HG03025 (cell line): Measurements from ENCODE around the gene CCHCR1.

Experiments
- ATAC-seq: cut with Tn5 transposase; IDR thresholded peaks from one replicate; pipeline ENCODE4 v1.9.1; 2021; ENCODE audit warnings: mild to moderate bottlenecking, moderate library complexity; ENCODE audit not compliant: unreplicated experiment, low FRiP score

Gene CCHCR1

DNA sequence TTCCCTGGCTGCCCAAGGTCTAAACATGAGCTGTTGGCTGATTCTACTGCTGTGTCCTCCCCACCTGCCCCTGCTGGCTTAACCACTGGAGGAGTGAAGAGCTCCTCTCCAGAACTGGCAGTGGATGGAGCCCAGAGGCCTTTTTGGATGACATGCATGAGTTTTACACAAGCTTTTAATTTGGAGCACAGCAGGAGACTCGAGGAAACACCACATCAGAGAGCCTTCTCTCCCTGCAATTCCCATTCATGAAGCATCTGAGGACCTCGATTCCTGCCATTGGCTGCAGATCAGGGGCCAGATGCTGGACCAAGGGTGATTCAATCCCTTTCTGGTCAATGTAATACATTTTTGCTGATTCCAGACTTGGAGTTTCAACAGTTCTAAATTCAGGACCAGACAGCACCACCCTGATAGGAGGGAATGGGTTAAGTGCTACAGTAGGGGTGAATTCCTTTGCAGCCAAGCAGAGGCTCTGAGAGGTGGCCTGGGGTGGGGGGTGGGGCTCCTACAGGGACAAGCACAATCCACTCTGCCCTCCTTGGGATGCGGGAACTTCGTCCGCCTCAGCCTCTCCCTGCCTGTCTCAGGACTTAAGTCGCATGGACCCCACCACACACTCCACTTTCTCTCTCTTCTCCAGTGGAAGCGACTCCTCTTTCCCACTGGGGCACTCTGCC is 43.6 kb downstream of the CCHCR1 start:
- ATAC-seq, result no peak

DNA sequence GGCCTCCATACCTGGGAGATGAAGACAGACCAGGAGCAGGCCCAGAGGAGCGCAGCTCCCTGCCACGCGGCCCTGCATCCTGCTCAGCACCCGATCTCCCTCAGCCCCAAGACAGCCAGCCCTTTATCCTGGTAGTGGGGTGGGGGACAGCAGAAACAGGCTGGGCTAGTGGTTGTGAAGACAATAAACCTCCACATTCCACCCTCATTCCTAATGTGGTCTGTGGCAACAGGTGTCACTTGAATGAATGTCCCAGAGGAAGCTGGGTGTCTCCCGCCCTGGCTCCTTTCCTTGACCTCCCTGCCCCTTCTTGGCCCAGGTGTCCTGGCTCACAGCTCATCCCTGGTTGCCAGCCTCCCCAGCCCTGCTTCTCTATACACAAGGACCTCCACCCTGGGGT is 45.1 kb downstream of the CCHCR1 start, which contains the start of gene C6orf15:
C6orf15 (minus strand) TSS at position 98 of the 400 bp plus-strand sequence; CDS start at position 78, 20 bp downstream.
- ATAC-seq, result no peak

DNA sequence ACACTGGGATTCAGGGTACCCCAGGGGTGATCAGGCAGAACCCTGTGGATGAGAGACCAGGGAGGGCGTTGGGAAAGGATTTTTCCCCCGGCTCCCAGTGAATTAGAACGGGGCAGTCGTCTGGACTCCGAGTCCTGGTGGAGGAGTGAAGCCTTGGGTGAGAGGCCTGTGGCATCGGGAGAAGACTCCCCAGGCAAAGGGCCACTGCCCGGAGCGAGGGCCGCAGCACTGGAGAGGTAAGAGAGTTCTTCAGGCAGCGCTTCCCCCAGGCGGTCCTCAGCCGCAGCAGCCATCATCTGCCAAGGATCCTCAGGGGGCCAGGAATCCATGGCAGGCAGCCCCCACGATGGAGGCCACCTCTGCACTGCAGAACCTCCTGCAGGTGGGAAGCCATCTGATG is 45.9 kb downstream of the CCHCR1 start:
- no peak for ATAC-seq

DNA sequence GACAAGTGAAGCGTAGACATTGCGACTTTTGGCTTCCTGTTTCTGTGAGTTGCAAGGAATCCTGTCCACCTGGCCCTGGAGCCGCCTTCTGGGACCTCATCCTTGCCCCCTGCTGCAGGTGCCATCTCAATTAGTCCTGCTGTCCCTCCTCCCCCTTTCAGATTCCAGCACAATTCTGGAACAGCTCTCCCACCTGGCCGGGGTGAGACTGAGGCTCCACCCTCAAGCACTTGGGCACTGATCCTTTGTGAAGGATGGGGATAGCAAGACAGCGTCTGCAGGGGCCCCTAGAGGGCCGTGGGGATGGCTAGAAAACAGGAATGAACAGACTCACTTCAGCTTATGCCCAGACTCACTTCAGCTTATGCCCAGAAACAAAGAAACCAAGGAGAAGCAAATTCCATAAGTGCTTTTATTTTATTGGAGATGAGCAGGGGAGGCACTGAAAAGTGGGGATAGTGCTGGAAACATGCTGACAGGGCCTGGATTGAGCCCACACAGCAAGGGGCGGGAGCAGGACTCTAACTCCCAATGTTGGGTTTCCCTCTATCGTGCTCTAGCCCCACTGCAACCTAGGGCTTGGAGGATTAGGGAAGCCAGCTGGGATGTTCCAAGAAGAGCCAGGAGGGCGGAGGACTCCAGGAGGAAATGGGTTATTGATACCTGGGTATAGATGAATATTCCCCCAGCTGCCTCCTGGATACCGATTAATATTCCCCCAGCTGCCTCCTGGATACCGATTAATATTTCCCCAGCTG is 46.6 kb downstream of the CCHCR1 start:
- ATAC-seq, result no peak

DNA sequence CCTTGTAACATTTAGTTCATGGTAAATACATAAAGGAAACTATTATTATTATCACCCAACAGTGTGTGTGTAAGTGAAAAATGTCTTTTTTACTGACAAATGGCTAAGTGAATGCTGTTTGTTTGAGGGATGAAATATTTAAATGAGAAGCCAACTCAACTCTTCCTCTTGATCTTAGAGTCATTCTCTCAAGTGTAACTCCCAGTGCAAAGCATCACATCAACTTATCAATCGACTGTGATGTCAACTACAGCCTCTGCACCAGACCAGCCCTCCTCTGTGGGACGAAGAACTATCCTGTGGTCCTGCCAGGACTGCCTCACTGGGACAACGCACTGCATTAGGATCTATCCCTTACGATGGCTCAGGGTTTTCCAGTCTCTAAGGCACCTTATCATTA is 50.5 kb downstream of the CCHCR1 start:
- ATAC-seq, result no peak

DNA sequence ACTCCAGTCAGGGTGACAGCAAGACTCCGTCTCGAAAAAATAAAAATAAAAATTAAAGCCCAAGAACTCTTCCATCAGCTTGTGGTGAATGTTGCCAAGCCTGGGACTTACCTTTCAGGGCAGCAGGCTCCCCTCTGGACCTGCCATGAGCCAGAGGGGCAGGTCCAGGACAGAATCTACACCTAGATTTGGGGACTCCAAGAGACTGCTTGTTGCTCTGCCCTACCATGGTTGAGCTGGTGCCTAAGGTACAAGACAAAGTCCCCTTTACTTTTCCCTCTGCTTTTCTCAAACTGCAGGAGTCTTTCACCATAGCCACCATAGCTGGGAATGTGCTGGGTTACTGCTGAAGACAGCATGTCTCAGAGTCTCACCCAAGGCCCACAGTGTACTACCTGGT is 54.5 kb downstream of the CCHCR1 start:
- ATAC-seq, result no peak

DNA sequence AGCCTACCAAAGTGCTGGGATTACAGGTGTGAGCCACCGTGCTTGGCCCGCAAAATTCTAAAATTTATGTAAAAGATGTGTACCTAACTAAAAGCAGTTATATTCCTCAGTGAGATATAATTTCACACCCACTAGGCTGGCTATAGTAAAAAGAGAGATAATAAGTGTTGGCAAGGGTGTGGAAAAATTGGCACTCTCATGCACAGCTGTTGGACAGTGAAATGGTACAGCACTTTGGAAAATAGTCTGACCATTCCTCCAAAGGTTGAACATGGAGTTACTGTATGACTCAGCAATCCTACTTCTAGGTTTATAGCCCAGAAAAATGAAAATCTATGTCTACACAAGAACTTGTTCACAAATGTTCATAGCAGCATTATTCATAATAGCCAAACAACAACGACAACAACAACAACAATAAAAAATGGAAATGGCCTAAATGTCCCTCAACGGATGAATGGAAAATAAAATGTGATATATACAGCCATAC is 59.1 kb downstream of the CCHCR1 start:
- ATAC-seq, result no peak

DNA sequence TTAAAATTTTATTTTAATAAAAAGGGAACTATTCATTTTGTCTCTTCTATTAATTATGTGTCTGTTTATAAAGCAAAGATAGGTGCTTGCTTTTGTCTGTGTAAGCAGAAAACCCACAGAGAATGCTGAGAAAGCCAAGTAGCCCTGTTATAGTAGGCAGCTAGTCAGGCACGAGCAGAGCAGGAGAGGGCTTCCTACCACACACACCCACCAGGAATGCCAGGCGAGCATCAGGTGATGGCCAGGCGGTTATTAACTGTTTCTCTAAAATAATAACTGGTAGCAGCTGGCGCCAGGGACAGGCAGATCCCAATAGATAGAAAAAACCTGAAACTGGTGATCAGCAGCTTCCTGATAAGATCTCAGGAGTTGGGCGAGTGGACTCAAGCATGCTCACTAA is 60.9 kb downstream of the CCHCR1 start:
- ATAC-seq, result no peak

DNA sequence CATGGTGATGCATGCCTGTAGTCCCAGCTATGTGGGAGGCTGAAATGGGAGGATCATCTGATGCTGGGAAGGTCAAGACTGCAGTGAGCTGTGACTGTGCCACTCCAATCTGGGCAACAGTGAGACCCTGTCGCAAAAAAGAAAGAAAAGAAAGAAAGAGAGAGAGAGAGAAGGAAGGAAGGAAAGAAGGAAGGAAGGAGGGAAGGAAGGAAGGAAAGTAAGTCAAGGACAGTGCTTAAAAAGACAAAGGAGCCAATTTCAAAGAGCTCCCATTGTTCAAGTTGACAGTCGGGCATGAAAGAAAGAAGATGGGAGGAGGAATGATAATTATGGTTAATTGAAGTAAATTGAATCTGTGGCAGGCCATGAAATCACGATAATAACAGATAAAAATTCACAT is 61.4 kb downstream of the CCHCR1 start:
- ATAC-seq, result no peak

DNA sequence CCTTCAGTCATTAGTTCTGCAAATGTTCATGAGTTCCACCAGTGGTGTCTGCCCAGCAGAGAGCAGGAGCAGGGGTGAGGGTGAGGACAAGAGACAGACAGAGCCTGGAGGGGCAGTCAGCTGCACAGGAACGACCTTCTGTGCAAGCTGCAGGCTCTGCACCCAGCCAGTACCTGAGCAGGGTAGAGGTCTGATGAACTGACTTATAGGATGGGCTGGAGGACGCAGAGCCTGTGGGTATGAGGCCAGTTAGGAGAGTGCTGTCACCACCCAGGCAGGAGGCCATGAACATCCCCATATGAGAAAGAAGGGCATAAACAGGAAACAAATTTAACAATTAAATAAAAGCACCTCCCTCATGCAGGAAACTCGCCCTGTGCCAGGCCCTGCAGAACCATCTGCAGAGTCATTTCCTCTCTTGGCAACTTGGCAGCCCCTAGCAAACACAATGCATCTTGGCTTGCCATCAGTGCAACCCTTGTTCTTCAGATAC is 63.2 kb downstream of the CCHCR1 start:
- no peak for ATAC-seq

DNA sequence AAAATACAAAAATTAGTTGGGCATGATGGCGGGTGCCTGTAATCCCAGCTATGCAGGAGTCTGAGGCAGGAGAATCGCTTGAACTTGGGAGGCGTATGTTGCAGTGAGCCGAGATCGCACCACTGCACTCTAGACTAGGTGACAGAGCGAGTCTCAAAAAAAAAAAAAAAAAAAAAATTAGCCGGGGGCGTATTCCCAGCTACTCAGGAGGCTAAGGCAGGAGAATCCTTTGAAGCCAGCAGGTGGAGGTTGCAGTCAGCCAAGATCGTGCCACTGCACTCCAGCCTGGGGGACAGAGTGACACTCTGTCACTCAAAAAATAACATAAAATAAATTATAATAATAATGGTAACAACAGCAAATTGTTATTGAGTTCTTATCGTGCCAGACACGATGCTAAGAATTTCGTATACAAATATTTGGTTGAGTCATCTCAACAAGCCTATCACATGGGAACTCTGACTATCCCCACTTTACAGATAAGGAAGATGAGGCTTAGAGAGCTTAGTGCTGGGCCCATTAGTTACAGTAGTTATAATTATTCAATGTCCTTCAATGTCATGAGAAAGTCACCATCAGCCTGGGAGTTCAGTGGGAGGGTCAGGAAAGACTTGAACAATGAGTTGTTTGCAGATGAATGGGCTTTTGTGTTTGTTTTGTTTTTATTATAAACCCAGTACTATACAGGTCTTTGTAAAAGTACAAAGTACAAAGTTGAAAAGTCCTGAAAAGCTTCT is 64.7 kb downstream of the CCHCR1 start:
- ATAC-seq, result no peak
